GM19324 (cell line): ENCODE results near the gene DDN.

Source experiments
- ATAC-seq: cut with Tn5 transposase; IDR thresholded peaks from one replicate; pipeline ENCODE4 v1.9.1; 2021; ENCODE audit warnings: mild to moderate bottlenecking, moderate library complexity; ENCODE audit not compliant: unreplicated experiment, low FRiP score

DDN gene

GRCh38 chr12:49032276-49032675 is 33.1 kb upstream of the DDN start:
- no peak for ATAC-seq

DNA sequence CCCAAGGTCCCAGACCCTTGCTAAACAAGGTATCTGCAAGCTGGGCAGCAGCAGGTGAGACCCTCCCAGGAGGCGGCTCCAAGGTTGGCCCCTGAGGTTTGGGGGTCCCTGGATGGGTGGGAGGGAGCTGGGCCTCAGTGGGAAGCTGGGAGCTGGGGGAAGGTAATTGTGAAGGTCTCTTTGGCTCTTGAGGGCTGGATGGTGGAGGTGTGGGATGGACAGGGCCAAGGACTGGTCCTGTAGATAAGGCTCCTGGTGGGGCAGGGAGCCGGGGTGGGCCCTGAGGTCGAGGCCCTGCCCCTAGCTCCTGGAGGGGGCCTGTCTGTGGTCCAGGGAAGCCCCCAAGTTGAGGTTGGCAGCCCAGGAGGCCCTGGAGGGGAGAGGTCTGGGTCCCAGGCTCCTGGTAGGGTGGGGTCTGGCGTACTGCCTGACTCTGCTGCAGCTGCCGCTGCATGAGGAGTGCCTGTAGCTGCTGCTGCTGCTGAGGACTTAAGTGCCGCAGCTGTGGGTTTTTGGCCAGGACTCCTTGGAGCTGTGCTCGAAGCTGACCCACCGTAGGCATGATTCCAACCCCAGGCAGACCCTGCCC is 32.5 kb upstream of the DDN start:
- no peak for ATAC-seq

GRCh38 chr12:49030714-49031572 is 31.8 kb upstream of the DDN start:
- no peak for ATAC-seq

GRCh38 chr12:49030119-49030518 is 30.9 kb upstream of the DDN start:
- ATAC-seq = no peak

DNA sequence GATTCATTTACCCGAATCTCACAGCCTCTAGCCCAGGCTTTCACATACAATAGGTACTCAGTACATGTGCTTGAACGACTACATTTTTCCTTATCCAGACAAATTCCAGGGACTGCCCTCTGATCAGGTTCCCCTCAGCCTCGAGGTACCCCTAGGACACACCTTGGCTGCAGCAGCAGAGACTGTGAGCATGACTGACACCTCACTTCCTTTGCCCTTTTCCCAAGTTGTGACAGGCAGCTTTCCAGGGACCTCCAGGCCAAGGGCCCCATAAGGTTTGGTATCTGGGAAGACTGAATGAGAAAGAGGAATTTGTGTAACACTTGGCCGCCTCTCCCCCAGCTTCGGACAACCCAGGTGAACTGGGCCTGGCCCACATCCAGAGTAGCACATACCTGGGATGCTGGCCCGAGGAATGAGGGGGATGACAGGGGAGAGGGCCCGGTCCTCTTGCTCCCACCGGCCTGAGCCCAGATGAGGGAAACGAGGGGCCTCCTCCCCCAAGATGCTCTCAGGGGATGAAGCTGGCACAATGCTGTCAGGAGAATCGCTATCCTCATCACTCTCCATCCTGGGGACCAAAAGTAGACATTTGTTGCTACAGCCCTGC is 29.6 kb upstream of the DDN start:
- no peak for ATAC-seq

DNA sequence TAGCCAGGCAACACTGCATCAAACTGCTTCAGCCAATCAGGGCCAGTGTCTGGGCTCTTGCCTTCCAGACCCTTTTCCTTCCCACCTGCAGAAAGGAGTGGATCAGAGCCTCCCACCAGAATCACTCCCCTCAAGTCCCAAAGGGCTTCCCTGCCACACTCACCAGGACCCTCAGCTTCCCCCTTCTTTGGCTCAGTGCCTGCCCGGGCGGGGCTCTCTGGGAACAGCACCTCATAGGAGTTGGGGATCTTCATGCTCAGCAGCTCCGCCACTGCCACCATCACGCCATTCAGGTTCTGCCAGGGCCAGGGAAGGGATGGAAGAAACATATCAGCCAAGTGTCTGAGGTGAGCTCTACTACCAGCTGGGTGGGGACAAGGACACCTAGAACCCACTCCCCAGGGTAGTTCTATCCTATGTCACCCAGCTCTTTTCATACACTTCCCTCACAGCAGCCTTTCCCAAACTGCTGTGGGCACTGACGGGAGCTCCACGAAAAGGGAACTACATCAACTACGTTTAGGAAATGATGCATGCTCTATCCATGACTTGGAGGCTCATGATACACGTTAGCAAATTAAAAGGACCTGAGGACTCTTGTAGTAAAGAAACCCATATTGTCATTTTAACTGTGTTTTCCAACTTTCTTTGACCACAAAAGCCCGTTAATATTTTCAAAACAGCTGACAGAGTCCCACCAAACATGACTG is 28.8 kb upstream of the DDN start:
- no peak for ATAC-seq

- ATAC-seq = no peak
Measured at GRCh38 chr12:49026678-49027480, 27.7 kb upstream of the DDN start.

DNA sequence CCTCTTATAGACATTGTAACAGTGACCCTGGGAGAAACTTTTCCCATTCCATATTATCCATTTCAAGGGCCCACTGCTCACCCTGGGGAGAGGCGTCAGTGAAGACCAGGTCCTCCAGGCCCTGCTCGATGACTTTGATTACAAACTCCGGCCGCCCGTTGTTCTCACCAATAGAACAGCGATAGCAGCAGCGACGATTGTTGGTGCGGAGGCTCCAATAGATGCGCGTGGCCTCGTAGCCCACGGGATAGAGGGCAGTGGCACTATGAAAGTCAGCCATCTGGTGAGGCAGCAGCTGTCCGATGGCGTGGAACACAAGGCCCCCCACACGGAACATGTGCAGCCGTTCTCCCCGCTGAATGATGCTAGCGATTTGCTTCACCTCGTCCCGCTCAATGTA is 26.9 kb upstream of the DDN start:
- ATAC-seq = no peak

DNA sequence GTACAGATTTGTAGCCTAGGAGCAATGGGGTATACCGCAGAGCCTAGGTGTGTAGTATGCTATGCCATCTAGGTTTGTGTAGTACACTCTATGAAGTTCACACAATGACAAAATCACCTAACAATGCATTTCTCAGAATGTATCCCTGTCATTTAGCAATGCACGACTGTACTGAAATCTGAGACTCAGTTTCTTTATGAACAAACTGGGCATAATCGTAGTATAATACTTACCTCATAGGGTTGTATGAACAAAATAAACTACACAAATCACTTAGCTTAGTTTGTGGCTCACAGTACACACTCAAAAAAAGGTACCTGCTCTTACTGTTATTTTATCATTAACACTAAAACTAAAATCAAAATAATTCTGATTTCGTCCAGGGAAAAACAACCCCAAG is 26.3 kb upstream of the DDN start:
- no peak for ATAC-seq

DNA sequence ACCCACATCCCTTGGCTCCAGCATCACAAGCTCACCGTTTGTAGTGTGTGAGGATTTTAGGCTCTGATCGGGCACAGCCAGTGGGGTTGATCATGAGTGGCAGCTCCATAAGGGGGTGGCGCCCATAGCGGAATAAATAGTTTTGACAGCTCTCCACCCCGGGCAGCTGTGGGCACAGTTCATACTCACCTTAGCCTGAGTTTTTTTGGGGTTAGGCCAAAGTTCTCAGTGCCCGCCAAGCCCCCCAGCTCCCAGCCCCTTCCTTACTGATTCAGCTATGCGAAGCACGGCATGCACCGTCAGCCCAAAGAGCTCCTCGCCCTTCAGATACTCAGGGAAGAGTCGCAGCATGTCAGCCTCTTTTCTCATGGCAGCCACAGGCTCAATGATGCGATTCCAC is 25.4 kb upstream of the DDN start:
- ATAC-seq = no peak

- no peak for ATAC-seq
Measured at GRCh38 chr12:49023812-49024211, 24.6 kb upstream of the DDN start.

DNA sequence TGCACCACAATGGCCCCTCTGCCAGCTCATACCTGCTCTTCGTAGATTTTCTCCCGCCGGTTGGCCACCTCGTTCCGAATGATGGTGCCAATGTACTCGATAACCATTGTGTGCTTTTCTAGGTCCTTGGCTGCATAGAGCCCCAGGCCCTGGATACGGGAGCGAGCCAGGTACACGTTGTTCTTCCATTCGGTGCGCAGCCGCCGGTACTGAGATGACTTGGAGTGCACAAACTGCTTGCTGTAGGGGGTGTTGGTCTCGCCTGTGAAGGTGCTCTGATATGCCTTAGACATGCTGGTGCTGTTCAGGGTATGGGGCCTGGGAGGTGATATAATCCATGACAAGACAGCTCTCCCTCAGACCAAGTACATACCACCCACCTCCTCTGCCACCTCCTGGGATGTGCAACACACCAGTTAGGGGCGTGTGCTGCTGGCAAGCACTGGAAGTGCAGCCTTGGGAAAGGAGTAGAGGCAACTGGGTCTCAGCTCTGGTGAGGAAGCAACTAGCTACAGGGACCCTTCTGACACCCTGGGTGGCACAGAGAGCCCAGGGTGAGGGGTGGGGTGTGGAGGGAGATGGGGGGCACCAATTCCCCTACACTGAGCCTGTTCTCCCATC is 23.5 kb upstream of the DDN start:
- ATAC-seq = no peak

- ATAC-seq = no peak
Measured at GRCh38 chr12:49021292-49021915, 22.2 kb upstream of the DDN start.

GRCh38 chr12:49020441-49020840 is 21.3 kb upstream of the DDN start:
- no peak for ATAC-seq

GRCh38 chr12:49019443-49020324 is 20.5 kb upstream of the DDN start:
- ATAC-seq = no peak

DNA sequence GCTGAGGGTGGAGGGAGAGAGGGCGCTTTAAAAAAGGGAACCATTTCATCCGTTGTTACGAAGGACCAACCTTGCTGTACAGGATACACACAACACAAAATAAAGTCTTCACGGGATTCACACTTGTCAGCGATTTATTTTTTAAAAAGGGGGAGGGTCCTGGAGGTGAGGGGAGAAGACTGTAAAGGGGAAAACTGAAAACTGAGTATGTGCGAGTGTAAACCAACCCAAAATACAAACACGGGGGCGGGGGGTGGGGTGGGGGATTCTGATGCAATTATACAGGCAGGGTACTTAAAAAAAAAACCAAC is 19.9 kb upstream of the DDN start:
- peak; percentile 19 for ATAC-seq

- peak; percentile 95 for ATAC-seq
Measured at GRCh38 chr12:49018261-49019119, 19.3 kb upstream of the DDN start, which contains the start of gene PRKAG1. TSS of gene PRKAG1 (minus strand) at chr12:49018776. CDS start at chr12:49018740, 36 bp downstream.

DNA sequence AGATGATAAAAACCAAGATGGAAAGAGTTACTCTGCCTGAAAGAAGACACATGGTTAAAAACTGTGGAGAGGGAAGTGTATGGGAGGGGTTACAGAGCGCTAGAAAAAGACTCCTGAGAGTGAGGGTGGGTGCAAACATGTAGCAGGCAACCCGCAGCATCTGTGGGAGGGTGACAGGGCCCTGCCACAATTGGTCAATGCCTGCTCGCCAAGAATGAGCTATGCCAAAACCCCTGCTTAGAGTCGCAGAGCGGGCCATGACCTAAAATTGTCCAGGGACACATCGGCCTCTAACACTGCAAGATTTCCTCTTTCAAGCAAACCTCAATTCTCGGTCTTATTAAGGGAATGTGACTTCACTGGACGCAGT is 18.7 kb upstream of the DDN start:
- no peak for ATAC-seq
